AG09309 (cell line): ENCODE measurements around the gene RFK.

ENCODE experiments used
- DNase-seq: peaks from one replicate; pipeline ENCODE4 v3.0.0-alpha.2; 2010; ENCODE audit warnings: low read depth
- H3K4me3 ChIP-seq: 2 replicates; pipeline ENCODE4 v1.5.1; 2011; ENCODE audit warnings: mild to moderate bottlenecking, low read depth, low read length, moderate library complexity; ENCODE audit not compliant: control insufficient read depth
- TF ChIP-seq, protein P1 (sequence below): IDR thresholded peaks from 2 replicates; pipeline ENCODE4 v1.5.1; 2011; ENCODE audit warnings: mild to moderate bottlenecking, low read depth, low read length, inconsistent platforms; ENCODE audit not compliant: insufficient read depth, control insufficient read depth; ENCODE audit errors: missing control alignments

The RFK gene

GRCh38 chr9:76419782-76420380 is 25.7 kb upstream of the RFK start:
- DNase-seq, result no peak
- TF ChIP-seq, protein P1, sequence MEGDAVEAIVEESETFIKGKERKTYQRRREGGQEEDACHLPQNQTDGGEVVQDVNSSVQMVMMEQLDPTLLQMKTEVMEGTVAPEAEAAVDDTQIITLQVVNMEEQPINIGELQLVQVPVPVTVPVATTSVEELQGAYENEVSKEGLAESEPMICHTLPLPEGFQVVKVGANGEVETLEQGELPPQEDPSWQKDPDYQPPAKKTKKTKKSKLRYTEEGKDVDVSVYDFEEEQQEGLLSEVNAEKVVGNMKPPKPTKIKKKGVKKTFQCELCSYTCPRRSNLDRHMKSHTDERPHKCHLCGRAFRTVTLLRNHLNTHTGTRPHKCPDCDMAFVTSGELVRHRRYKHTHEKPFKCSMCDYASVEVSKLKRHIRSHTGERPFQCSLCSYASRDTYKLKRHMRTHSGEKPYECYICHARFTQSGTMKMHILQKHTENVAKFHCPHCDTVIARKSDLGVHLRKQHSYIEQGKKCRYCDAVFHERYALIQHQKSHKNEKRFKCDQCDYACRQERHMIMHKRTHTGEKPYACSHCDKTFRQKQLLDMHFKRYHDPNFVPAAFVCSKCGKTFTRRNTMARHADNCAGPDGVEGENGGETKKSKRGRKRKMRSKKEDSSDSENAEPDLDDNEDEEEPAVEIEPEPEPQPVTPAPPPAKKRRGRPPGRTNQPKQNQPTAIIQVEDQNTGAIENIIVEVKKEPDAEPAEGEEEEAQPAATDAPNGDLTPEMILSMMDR, result peak; percentile 70
- H3K4me3 ChIP-seq, result no peak overlapping the region

GRCh38 chr9:76417394-76417793 is 23.2 kb upstream of the RFK start:
- H3K4me3 ChIP-seq, result no peak overlapping the region
- TF ChIP-seq, protein P1, result no peak
- no peak for DNase-seq

DNA sequence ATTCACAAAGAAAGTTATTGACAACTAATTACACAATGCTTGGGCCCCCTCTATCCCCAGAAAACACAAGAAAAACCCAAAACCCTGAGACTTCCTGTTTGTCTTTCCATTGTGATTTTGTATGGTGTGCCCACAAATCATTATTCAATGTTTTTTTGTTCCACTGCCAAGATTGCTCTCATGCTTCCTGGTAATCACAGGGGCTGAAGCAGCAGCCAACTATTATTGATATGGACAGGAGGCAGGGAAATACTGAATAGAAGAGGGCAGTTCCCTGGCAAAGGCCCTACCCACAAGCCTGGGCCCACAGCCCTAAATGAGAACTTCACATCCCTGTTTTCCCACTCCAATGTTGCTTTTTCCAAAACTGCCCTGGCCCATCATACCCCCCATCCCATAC is 21.5 kb upstream of the RFK start:
- TF ChIP-seq, protein P1, result no peak
- no peak for DNase-seq
- no peak overlapping the region for H3K4me3 ChIP-seq

DNA sequence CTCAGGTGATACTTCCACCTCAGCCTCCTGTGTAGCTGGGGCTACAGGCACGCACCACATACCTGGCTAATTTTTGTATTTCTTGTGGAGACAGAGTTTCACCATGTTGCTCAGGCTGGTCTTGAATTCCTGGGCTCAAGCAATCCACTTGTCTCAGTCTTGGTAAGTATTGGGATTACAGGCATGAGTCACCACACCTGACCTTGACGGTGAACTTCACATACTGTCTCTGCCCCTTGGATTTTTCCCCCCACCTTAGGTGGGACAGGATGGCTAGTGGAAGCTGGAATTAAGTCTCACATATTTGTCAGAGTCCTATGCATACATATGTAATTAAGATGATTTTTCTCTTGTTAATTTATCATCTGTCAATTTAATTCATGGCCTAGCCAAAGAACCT is 20.9 kb upstream of the RFK start:
- H3K4me3 ChIP-seq, result no peak overlapping the region
- no peak for DNase-seq
- TF ChIP-seq, protein P1, result no peak

DNA sequence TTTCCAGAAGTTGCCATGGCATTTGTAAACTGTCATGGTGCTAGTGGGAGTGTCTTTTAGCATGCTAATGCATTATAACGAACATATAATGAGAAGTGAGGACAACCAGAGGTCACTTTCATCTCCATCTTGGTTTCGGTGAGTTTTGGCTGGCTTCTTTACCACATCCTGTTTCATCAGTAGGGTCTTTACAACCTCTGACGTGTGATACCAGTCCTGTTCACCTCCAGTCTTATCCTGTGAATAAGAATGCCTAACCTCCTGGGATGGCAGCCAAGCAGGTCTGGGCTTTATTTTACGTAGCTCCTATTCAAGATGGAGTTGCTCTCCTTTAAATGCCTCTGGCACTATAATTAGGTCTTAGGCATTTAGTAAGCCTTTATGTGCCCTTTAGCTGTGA is 20.4 kb upstream of the RFK start:
- TF ChIP-seq, protein P1, result no peak
- DNase-seq, result no peak
- H3K4me3 ChIP-seq, result no peak overlapping the region

- H3K4me3 ChIP-seq, result no peak overlapping the region
- DNase-seq, result no peak
- TF ChIP-seq, protein P1, result no peak
Measured at GRCh38 chr9:76413658-76414057, 19.4 kb upstream of the RFK start.

- DNase-seq, result no peak
- H3K4me3 ChIP-seq, result no peak overlapping the region
- TF ChIP-seq, protein P1, result no peak
Measured at GRCh38 chr9:76412638-76413037, 18.4 kb upstream of the RFK start.
